Calu3 (cell line): ENCODE measurements around the gene ANXA1. TPM values are rescaled to one million over a fixed set of nuclear protein-coding genes. Genes with fewer than 3 reads are reported as not detected.

ENCODE experiments used
- BruUV-seq: library from RNA; stranded (reverse); fragments of 400-500 nt; replicated peaks from 2 replicates; lab custom pipeline; 2021; lab: Mats Ljungman, UMichigan
- CTCF ChIA-PET: fragments of 300-600 bp; sonication (Branson Sonifier 250); formaldehyde crosslinking; loops from one replicate; lab custom pipeline; 2022; ENCODE audit warnings: antibody characterized with exemption; lab: Charles Lee
- DNase-seq: peaks from one replicate; pipeline ENCODE4 v3.0.0; 2022
- H3K27ac Mint-ChIP-seq: one replicate; pipeline ENCODE4 v1.8.0; 2022; ENCODE audit warnings: mixed read lengths; ENCODE audit not compliant: unreplicated experiment
- H3K27me3 Mint-ChIP-seq: one replicate; pipeline ENCODE4 v1.8.0; 2022; ENCODE audit warnings: mixed read lengths; ENCODE audit not compliant: unreplicated experiment
- H3K36me3 Mint-ChIP-seq: one replicate; pipeline ENCODE4 v1.8.0; 2022; ENCODE audit warnings: mild to moderate bottlenecking, moderate library complexity, mixed read lengths; ENCODE audit not compliant: insufficient read depth, unreplicated experiment
- H3K4me1 Mint-ChIP-seq: one replicate; pipeline ENCODE4 v1.8.0; 2022; ENCODE audit warnings: mild to moderate bottlenecking, low read depth, mixed read lengths; ENCODE audit not compliant: unreplicated experiment
- H3K4me3 Mint-ChIP-seq: one replicate; pipeline ENCODE4 v1.8.0; 2022; ENCODE audit warnings: mild to moderate bottlenecking, low read depth, moderate library complexity, mixed read lengths; ENCODE audit not compliant: unreplicated experiment
- H3K9me3 Mint-ChIP-seq: one replicate; pipeline ENCODE4 v1.8.0; 2022; ENCODE audit warnings: low read depth, mixed read lengths; ENCODE audit not compliant: unreplicated experiment
- intact Hi-C: fragments of 100-400 bp; cut with micrococcal nuclease; formaldehyde crosslinking; loops from one replicate; pipeline ENCODE4 v1.10.0; 2022; ENCODE audit not compliant: unreplicated experiment
- total RNA-seq: library from RNA; stranded (reverse); gene quantifications from 2 replicates; pipeline ENCODE4 v1.2.3, GENCODE V29; 2022
- TF ChIP-seq, protein P1 (sequence below): fragments of 200-600 bp; IDR thresholded peaks from one replicate; pipeline ENCODE4 v1.8.0; 2022; ENCODE audit warnings: antibody characterized with exemption; ENCODE audit not compliant: unreplicated experiment

ANXA1 gene
- total RNA-seq, 1 experiment from 2014 or later: 458 TPM

DNA sequence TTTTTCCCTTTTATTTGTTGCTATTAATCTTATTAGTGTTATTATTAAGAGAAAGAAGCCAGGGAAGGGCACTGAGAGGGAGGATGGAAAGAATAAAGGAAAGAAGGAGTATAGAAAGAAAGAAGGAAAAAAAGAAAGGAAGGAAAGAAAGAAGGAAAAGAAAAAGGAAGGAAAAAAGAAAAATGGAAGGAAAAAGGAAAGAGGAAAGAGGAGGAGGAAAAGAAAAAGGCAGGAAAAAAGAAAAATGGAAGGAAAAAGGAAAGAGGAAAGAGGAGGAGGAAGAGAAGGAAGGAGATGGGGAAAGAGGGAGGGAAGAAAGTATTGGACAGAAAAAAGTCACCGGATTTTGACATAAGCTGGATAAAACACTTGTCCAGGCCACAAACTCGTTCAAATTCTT is 47.8 kb downstream of the ANXA1 start:
- H3K9me3 Mint-ChIP-seq: no peaks in the 10 kb centered on the region
- TF ChIP-seq, protein P1, sequence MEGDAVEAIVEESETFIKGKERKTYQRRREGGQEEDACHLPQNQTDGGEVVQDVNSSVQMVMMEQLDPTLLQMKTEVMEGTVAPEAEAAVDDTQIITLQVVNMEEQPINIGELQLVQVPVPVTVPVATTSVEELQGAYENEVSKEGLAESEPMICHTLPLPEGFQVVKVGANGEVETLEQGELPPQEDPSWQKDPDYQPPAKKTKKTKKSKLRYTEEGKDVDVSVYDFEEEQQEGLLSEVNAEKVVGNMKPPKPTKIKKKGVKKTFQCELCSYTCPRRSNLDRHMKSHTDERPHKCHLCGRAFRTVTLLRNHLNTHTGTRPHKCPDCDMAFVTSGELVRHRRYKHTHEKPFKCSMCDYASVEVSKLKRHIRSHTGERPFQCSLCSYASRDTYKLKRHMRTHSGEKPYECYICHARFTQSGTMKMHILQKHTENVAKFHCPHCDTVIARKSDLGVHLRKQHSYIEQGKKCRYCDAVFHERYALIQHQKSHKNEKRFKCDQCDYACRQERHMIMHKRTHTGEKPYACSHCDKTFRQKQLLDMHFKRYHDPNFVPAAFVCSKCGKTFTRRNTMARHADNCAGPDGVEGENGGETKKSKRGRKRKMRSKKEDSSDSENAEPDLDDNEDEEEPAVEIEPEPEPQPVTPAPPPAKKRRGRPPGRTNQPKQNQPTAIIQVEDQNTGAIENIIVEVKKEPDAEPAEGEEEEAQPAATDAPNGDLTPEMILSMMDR: no peak
- H3K27ac Mint-ChIP-seq: no peak overlapping the region
- peaks cover 10% of the 10 kb centered on the region for H3K4me1 Mint-ChIP-seq
- H3K36me3 Mint-ChIP-seq: no peaks in the 10 kb centered on the region
- CTCF ChIA-PET: interaction anchor here (0.5 to 1.1 kb wide), 4 partner anchors 19 to 341 kb away, joined by 3 to 5 read pairs (median 3); no protein-coding TSS in a partner anchor
- intact Hi-C loops: loop anchor here (2.0 to 5.0 kb wide), 2 partner anchors 327 to 471 kb away; no protein-coding TSS in a partner anchor
- no peak overlapping the region for H3K4me3 Mint-ChIP-seq
- H3K27me3 Mint-ChIP-seq: no peaks in the 10 kb centered on the region
- no peak for DNase-seq
- BruUV-seq: no TSS peak

DNA sequence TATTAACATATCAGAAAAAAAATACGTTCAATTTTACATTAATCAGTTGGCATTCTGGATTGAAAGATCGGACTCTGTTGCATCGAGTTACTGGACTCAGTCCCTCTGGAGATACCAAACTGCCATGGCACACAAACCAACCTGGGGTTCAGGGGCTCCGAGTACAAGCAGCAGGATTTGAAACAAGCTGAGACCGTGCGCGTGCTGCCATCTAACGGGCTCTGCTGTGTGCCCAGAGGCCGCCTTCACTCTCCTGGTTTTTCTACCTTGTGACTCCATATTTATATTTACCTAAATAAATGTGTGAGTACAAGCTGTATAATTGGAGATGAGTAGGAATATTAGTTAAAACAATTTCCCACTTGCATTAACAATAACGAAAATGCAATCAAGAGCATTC is 48.2 kb downstream of the ANXA1 start:
- peaks cover 10% of the 10 kb centered on the region for H3K4me1 Mint-ChIP-seq
- intact Hi-C loops: loop anchor here (1.0 to 5.0 kb wide), 5 partner anchors 328 to 1372 kb away; no protein-coding TSS in a partner anchor
- CTCF ChIA-PET: interaction anchor here (0.5 to 1.1 kb wide), 7 partner anchors 18 to 366 kb away, joined by 3 to 5 read pairs (median 3); no protein-coding TSS in a partner anchor
- DNase-seq: peak; percentile 59
- no TSS peak for BruUV-seq
- H3K9me3 Mint-ChIP-seq: no peaks in the 10 kb centered on the region
- H3K36me3 Mint-ChIP-seq: no peaks in the 10 kb centered on the region
- no peak overlapping the region for H3K4me3 Mint-ChIP-seq
- no peak overlapping the region for H3K27ac Mint-ChIP-seq
- TF ChIP-seq, protein P1: no peak
- no peaks in the 10 kb centered on the region for H3K27me3 Mint-ChIP-seq

DNA sequence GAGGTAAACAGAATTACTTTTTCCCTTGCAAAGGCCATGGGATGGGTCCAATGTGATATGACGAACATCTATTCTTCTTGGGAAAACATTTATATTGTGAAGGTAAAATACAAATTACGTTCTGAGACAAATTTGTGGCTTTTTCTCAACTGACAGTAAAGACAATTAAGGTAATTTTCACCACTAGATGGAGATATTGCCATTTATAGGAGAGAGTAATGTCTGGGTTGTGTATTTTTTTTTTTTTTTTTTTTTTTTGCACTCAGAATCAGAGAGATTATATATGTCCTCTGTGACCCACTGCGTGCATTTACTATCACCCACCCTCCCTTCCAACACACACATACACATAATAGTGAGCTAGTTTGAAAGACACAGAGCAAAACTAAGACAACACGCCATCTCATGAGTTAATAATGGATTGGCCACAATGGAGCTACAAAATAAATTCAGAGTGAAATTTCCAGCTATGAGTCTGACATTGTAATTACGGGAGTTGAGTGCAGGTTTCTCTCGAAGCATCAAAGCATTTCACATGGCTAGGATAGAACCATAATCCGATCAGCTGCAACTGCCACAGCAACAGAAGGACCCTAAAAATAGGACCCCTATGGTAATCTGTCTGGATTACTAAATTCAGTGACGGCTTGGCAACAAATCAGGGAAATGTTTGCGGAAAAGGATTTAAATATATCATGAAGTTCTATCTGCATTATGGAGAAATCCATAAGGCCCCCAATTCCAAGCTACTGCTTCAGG is 49.2 kb downstream of the ANXA1 start:
- no peaks in the 10 kb centered on the region for H3K27me3 Mint-ChIP-seq
- H3K4me1 Mint-ChIP-seq: peaks cover 10% of the 10 kb centered on the region
- H3K9me3 Mint-ChIP-seq: no peaks in the 10 kb centered on the region
- CTCF ChIA-PET: interaction anchor here (0.7 to 1.1 kb wide), 9 partner anchors 93 to 1179 kb away, joined by 3 to 8 read pairs (median 3); no protein-coding TSS in a partner anchor
- no peak overlapping the region for H3K27ac Mint-ChIP-seq
- H3K4me3 Mint-ChIP-seq: no peak overlapping the region
- H3K36me3 Mint-ChIP-seq: no peaks in the 10 kb centered on the region
- DNase-seq: no peak
- TF ChIP-seq, protein P1: peak; percentile 42
- no TSS peak for BruUV-seq
- intact Hi-C loops: loop anchor here (1.0 to 5.0 kb wide), 3 partner anchors 364 to 1371 kb away; no protein-coding TSS in a partner anchor

DNA sequence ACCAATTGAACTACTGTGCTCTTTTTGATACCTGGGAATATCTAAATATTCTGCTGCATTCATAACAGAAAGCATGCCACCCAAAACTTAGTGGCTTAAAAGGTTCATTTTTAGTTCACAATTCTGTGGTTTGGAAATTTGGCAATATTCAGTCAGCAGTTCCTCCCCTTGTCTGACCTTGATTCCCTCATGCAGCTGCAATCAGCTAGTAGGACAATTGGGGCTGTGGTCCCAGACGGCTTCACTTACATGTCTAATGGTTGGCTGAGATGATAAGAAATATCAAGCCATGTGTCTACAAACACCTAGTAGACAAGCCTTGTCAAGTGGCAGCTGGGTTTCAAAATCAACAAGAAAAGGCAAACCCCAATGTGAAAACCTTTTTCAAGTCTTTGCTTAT is 51.3 kb downstream of the ANXA1 start:
- Mint-ChIP-seq H3K36me3 (no peaks in the 10 kb centered on the region), H3K9me3 (no peaks in the 10 kb centered on the region), H3K27me3 (no peaks in the 10 kb centered on the region), H3K4me1 (peaks cover 10% of the 10 kb centered on the region), H3K4me3 (no peak overlapping the region), H3K27ac (no peak overlapping the region)
- no peak for DNase-seq
- TF ChIP-seq, protein P1: no peak
- CTCF ChIA-PET: no interaction called here
- no TSS peak for BruUV-seq
- intact Hi-C loops: loop anchor here (5.0 kb wide), 2 partner anchors 1174 to 1369 kb away; no protein-coding TSS in a partner anchor
